BJ (cell line): ENCODE data around the gene MIB1. TPM values are rescaled to one million over a fixed set of nuclear protein-coding genes. Genes with fewer than 3 reads are reported as not detected.

Source experiments
- CTCF ChIA-PET: fragments of 350-600 bp; formaldehyde crosslinking; extraction: SDS; loops from one replicate; lab custom pipeline; 2021; ENCODE audit warnings: antibody characterized with exemption, inconsistent platforms; lab: Yijun Ruan, JAX
- POLR2A ChIA-PET: fragments of 300-600 bp; sonication (Branson Sonifier 250); formaldehyde crosslinking; extraction: SDS; loops from one replicate; lab custom pipeline; 2021; ENCODE audit warnings: antibody characterized with exemption; lab: Charles Lee
- DNase-seq: peaks from one replicate; pipeline ENCODE4 v3.0.0-alpha.2; 2011; ENCODE audit warnings: low read depth
- H3K27me3 ChIP-seq: 2 replicates; pipeline ENCODE4 v1.6.0; 2011; ENCODE audit warnings: low read length; ENCODE audit not compliant: control insufficient read depth, insufficient read depth
- H3K36me3 ChIP-seq: 2 replicates; pipeline ENCODE4 v1.5.1; 2011; ENCODE audit warnings: low read length; ENCODE audit not compliant: control insufficient read depth, insufficient read depth
- H3K4me3 ChIP-seq: 2 replicates; pipeline ENCODE4 v1.5.1; 2011; ENCODE audit warnings: low read depth, mild to moderate bottlenecking, control low read depth, low read length
- CTCF ChIP-seq: IDR thresholded peaks from 2 replicates; pipeline ENCODE4 v1.5.1; 2011; ENCODE audit warnings: low read depth, mild to moderate bottlenecking, control low read depth, inconsistent platforms, low read length, moderate library complexity; ENCODE audit not compliant: insufficient read depth
- polyA plus RNA-seq: library from polyadenylated mRNA; depleted of rRNA; stranded (reverse); fragments of >200 nt; gene quantifications from 2 replicates; pipeline ENCODE4 v1.2.3, GENCODE V29; 2011

Gene MIB1
- polyA plus RNA-seq, 1 experiment = 10.0 TPM

- no peaks in the 10 kb centered on the region for H3K36me3 ChIP-seq
- ChIA-PET POLR2A (no interaction called here), CTCF (interaction anchor here (2.0 kb wide), 1 partner anchor 14 kb away, joined by 6 read pairs; no protein-coding TSS in a partner anchor)
- TF ChIP-seq CTCF = no peak
- DNase-seq = no peak
- no peaks in the 10 kb centered on the region for H3K27me3 ChIP-seq
- no peak overlapping the region for H3K4me3 ChIP-seq
Measured at GRCh38 chr18:21805771-21806366, 65.3 kb downstream of the MIB1 start.

GRCh38 chr18:21808185-21808584 lies 67.6 kb downstream of the MIB1 start:
- ChIA-PET POLR2A (no interaction called here), CTCF (interaction anchor here (1.2 kb wide), 1 partner anchor 12 kb away, joined by 3 read pairs; no protein-coding TSS in a partner anchor)
- Histone ChIP-seq H3K4me3 (no peak overlapping the region), H3K36me3 (no peaks in the 10 kb centered on the region), H3K27me3 (no peaks in the 10 kb centered on the region)
- no peak for DNase-seq
- TF ChIP-seq CTCF = no peak

- POLR2A ChIA-PET = no interaction called here
- H3K27me3 ChIP-seq = no peaks in the 10 kb centered on the region
- no peak for TF ChIP-seq CTCF
- CTCF ChIA-PET = no interaction called here
- no peak for DNase-seq
- H3K4me3 ChIP-seq = no peak overlapping the region
- no peaks in the 10 kb centered on the region for H3K36me3 ChIP-seq
Measured at GRCh38 chr18:21809725-21810124, 69.1 kb downstream of the MIB1 start.

GRCh38 chr18:21815101-21815500 lies 74.5 kb downstream of the MIB1 start:
- POLR2A ChIA-PET = no interaction called here
- H3K27me3 ChIP-seq = no peaks in the 10 kb centered on the region
- CTCF ChIA-PET = no interaction called here

More at GRCh38 chr18:21815101-21815500, 74.5 kb downstream of the MIB1 start:
- H3K4me3 ChIP-seq = no peak overlapping the region
- 0 out of 2 replicates have a peak, but pooled peaks cover 1% of the 10 kb centered on the region for H3K36me3 ChIP-seq
- no peak for DNase-seq
- no peak for TF ChIP-seq CTCF
